ENCODE results near the gene ZDHHC9. TPM values are rescaled to one million over a fixed set of nuclear protein-coding genes. Genes with fewer than 3 reads are reported as not detected.

The ZDHHC9 gene
- total and polyA plus RNA-seq, 2 donors from 2014 or later = 24.5 to 31.4 TPM

DNA sequence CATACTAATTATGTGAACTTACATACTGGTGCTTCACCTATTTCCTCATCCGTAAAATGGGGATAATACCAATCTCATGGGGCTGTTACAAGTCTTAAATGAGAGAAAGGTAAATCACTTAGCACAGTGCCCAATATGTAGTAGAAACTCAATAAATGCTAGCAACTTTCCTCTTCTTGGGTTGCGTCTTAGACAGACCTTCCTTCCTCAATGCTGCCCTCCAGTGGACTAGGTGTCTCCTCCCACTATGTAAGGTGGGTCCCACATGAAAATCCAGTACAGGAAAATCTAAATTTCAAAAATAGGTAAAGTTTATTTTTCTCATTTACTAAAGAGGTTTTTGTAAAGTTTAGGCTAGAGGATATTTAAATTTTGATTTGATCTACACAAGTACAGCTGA lies 20.6 kb downstream of the ZDHHC9 start:
- FAIRE-seq (peak; percentile 80), DNase-seq (peak in 2 of 5 donors; percentile 43 to 56)
- TF ChIP-seq, protein P1, sequence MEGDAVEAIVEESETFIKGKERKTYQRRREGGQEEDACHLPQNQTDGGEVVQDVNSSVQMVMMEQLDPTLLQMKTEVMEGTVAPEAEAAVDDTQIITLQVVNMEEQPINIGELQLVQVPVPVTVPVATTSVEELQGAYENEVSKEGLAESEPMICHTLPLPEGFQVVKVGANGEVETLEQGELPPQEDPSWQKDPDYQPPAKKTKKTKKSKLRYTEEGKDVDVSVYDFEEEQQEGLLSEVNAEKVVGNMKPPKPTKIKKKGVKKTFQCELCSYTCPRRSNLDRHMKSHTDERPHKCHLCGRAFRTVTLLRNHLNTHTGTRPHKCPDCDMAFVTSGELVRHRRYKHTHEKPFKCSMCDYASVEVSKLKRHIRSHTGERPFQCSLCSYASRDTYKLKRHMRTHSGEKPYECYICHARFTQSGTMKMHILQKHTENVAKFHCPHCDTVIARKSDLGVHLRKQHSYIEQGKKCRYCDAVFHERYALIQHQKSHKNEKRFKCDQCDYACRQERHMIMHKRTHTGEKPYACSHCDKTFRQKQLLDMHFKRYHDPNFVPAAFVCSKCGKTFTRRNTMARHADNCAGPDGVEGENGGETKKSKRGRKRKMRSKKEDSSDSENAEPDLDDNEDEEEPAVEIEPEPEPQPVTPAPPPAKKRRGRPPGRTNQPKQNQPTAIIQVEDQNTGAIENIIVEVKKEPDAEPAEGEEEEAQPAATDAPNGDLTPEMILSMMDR (IDR thresholded peaks at IDR 0.05; ENCODE audit: borderline replicate concordance, extremely low read depth, insufficient read depth) = peak; percentile 52
- intact Hi-C loops (cut with DNase I) = no loop called here
- H3K4me3 ChIP-seq (ENCODE audit: low read length in 3 of 3) = no peak overlapping the region
- H3K9me3 ChIP-seq (ENCODE audit: control insufficient read depth in 2 of 3, insufficient read depth in 1 of 3, low read length in 3 of 3) = no peaks in the 10 kb centered on the region
- H3K27me3 ChIP-seq (ENCODE audit: control insufficient read depth, insufficient read depth, low read length) = no peaks in the 10 kb centered on the region
- H3K36me3 ChIP-seq (ENCODE audit: control insufficient read depth in 2 of 3, insufficient read depth in 3 of 3, low read length in 3 of 3) = peaks cover 0 to 5% (median 2%) of the 10 kb centered on the region in 3 donors
- no peaks in the 10 kb centered on the region for H3K4me1 ChIP-seq (ENCODE audit: control insufficient read depth in 2 of 3, insufficient read depth in 2 of 3, low read depth in 1 of 3, low read length in 3 of 3)
- H3K27ac ChIP-seq (ENCODE audit: low read depth in 2 of 2, low read length in 2 of 2) = no peak overlapping the region
- H3K9ac ChIP-seq (ENCODE audit: low read length in 3 of 3) = no peak overlapping the region

DNA sequence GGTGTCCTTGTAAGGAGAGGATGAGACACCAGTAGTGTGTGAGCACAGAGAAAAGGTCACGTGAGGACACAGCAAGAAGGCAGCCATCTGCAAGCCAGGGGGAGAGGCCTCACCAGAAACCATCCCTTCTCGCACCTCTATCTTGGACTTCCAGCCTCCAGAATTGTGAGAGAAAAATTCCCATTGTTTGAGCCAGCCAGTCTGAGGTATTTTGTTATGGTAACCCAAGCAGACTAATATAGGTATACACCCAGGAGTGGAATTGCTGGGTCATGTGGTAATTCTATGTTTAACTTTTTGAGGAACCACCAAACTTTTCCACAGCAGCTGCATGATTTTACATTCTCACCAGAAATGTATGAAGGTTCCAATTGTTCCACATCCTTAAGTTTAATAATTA lies 25.6 kb downstream of the ZDHHC9 start:
- H3K4me3 ChIP-seq (ENCODE audit: low read length in 3 of 3) = no peak overlapping the region
- no peaks in the 10 kb centered on the region for H3K9me3 ChIP-seq (ENCODE audit: control insufficient read depth in 2 of 3, insufficient read depth in 1 of 3, low read length in 3 of 3)
- H3K27me3 ChIP-seq (ENCODE audit: control insufficient read depth, insufficient read depth, low read length) = no peaks in the 10 kb centered on the region
- TF ChIP-seq, protein P1 (IDR thresholded peaks at IDR 0.05; ENCODE audit: borderline replicate concordance, extremely low read depth, insufficient read depth) = no peak
- no peak overlapping the region for H3K9ac ChIP-seq (ENCODE audit: low read length in 3 of 3)
- intact Hi-C loops (cut with DNase I) = no loop called here
- FAIRE-seq (no peak), DNase-seq (no peak)
- H3K27ac ChIP-seq (ENCODE audit: low read depth in 2 of 2, low read length in 2 of 2) = no peak overlapping the region
- peaks cover 0 to 14% (median 2%) of the 10 kb centered on the region in 3 donors for H3K36me3 ChIP-seq (ENCODE audit: control insufficient read depth in 2 of 3, insufficient read depth in 3 of 3, low read length in 3 of 3)
- H3K4me1 ChIP-seq (ENCODE audit: control insufficient read depth in 2 of 3, insufficient read depth in 2 of 3, low read depth in 1 of 3, low read length in 3 of 3) = no peaks in the 10 kb centered on the region

DNA sequence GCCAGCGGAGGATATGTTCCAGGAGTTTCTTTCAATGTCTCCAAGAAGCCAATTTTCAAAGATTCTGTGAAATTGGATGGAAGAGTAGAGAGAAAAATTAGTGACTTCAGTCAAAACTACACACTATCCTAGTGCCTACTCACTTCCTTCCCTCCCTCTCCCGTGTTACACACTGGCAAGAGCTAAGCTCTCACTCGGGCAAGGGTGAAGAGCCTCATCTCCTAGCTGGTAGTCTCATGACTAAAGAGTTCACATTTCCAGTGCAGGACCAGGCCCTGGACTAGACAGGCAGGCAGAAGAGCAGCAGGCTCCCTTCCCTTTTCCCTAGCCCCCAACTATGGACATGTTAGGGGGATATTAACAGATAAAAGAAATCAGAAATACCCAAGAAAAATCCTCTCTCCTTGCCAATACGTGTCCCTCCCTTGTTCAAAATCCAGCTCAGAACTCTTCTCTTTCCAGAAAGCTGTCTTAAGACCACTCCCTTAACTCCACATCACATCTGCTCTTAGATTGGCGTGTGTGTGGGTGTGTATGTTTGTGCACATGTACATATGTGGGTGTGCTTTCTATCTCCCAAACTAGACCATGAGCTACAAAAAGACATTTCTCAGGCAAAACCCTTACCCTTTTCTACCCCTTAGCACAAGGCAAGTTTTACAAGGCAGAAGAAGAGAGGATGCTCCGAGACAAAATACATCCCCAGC lies 29.9 kb downstream of the ZDHHC9 start:
- H3K27me3 ChIP-seq (ENCODE audit: control insufficient read depth, insufficient read depth, low read length) = no peaks in the 10 kb centered on the region
- H3K9ac ChIP-seq (ENCODE audit: low read length in 3 of 3) = no peak overlapping the region
- H3K4me1 ChIP-seq (ENCODE audit: control insufficient read depth in 2 of 3, insufficient read depth in 2 of 3, low read depth in 1 of 3, low read length in 3 of 3) = no peaks in the 10 kb centered on the region
- no peaks in the 10 kb centered on the region for H3K9me3 ChIP-seq (ENCODE audit: control insufficient read depth in 2 of 3, insufficient read depth in 1 of 3, low read length in 3 of 3)
- no peak for DNase-seq
- no peak overlapping the region for H3K4me3 ChIP-seq (ENCODE audit: low read length in 3 of 3)
- no peak overlapping the region for H3K27ac ChIP-seq (ENCODE audit: low read depth in 2 of 2, low read length in 2 of 2)
- TF ChIP-seq, protein P1 (IDR thresholded peaks at IDR 0.05; ENCODE audit: borderline replicate concordance, extremely low read depth, insufficient read depth) = no peak
- FAIRE-seq = no peak
- H3K36me3 ChIP-seq (ENCODE audit: control insufficient read depth in 2 of 3, insufficient read depth in 3 of 3, low read length in 3 of 3) = peaks cover 0 to 15% (median 0%) of the 10 kb centered on the region in 3 donors
- intact Hi-C loops (cut with DNase I) = no loop called here
